ENCODE results near the gene NFATC1.

Gene NFATC1

GRCh38 chr18:79405781-79406575 lies 10.2 kb downstream of the NFATC1 start:
- no peak for DNase-seq

GRCh38 chr18:79406708-79407107 lies 11.0 kb downstream of the NFATC1 start:
- DNase-seq, result no peak

GRCh38 chr18:79409313-79409712 lies 13.6 kb downstream of the NFATC1 start:
- no peak for DNase-seq

GRCh38 chr18:79410171-79410641 lies 14.5 kb downstream of the NFATC1 start:
- no peak for DNase-seq

GRCh38 chr18:79410731-79411613 lies 15.2 kb downstream of the NFATC1 start:
- no peak for DNase-seq

GRCh38 chr18:79411614-79412526 lies 16.1 kb downstream of the NFATC1 start:
- DNase-seq, result no peak

GRCh38 chr18:79413025-79413424 lies 17.3 kb downstream of the NFATC1 start:
- DNase-seq, result no peak

GRCh38 chr18:79413426-79413825 lies 17.7 kb downstream of the NFATC1 start:
- DNase-seq, result no peak

GRCh38 chr18:79413901-79414300 lies 18.2 kb downstream of the NFATC1 start:
- DNase-seq, result no peak

GRCh38 chr18:79416022-79416676 lies 20.4 kb downstream of the NFATC1 start:
- DNase-seq, result no peak

- DNase-seq, result no peak
Measured at GRCh38 chr18:79416677-79417052, 20.9 kb downstream of the NFATC1 start.

- no peak for DNase-seq
Measured at GRCh38 chr18:79418236-79418635, 22.5 kb downstream of the NFATC1 start.

- no peak for DNase-seq
Measured at GRCh38 chr18:79418642-79419041, 22.9 kb downstream of the NFATC1 start.

- no peak for DNase-seq
Measured at GRCh38 chr18:79420033-79420745, 24.5 kb downstream of the NFATC1 start.

GRCh38 chr18:79421275-79421857 lies 25.6 kb downstream of the NFATC1 start:
- no peak for DNase-seq

- no peak for DNase-seq
Measured at GRCh38 chr18:79422022-79422782, 26.5 kb downstream of the NFATC1 start.

- DNase-seq, result no peak
Measured at GRCh38 chr18:79422783-79423165, 27.0 kb downstream of the NFATC1 start.

- no peak for DNase-seq
Measured at GRCh38 chr18:79423211-79424007, 27.7 kb downstream of the NFATC1 start.

- no peak for DNase-seq
Measured at GRCh38 chr18:79424008-79424565, 28.4 kb downstream of the NFATC1 start.
